Breast epithelium (tissue), 3 donors: ENCODE data around the gene SIK3.

Experiments used
- CTCF ChIP-seq, 3 donors: fragments of 450-650 bp; IDR thresholded peaks; one replicate each; pipeline ENCODE4 v1.5.1; 2016 to 2017; ENCODE audit warnings: antibody characterized with exemption in 3 of 3, mild to moderate bottlenecking in 3 of 3, moderate library complexity in 3 of 3
- POLR2A ChIP-seq: fragments of 450-650 bp; IDR thresholded peaks from one replicate; pipeline ENCODE4 v1.6.1; 2016; ENCODE audit warnings: antibody characterized with exemption, mild to moderate bottlenecking, moderate library complexity

DNA sequence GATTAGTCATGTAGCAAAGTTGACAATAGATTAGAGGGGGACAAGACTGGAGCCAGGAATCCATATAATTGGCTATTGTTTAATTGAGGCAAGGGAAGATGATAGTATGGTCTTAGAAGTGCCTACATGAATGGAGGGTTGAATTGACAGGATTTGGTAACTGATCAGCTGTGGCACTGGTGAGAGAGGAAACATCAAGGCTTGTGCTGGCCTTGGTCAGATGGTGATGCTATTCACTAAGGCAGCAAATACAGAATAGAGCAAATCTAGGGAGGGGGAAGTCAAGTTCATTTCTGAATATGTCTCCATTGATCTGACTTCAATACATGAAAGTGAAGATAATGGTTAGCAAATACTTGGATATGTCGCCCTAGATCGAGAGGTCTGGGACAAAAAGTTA lies 206.5 kb downstream of the SIK3 start:
- TF ChIP-seq CTCF (IDR thresholded peaks at IDR 0.05) (no peak), POLR2A (no peak)
